ES-I3 (cell line): ENCODE measurements around the gene ASB18.
A peak's percentile ranks its signal among the peaks of the same experiment; 100 is the strongest.

Source experiments
- H3K36me3 ChIP-seq: 2 replicates; pipeline ENCODE4 v1.6.1; 2013; ENCODE audit warnings: mild to moderate bottlenecking, low read length, control low read depth, moderate library complexity; ENCODE audit not compliant: insufficient read depth
- H3K4me1 ChIP-seq: 2 replicates; pipeline ENCODE4 v1.6.1; 2013; ENCODE audit warnings: mild to moderate bottlenecking, control low read depth, low read length; ENCODE audit not compliant: insufficient read depth
- H3K9ac ChIP-seq: 2 replicates; pipeline ENCODE4 v1.6.1; 2013; ENCODE audit warnings: low read depth, mild to moderate bottlenecking, low read length, moderate library complexity
- H3K9me3 ChIP-seq: 2 replicates; pipeline ENCODE4 v1.6.1; 2013; ENCODE audit warnings: mild to moderate bottlenecking, low read length, moderate library complexity; ENCODE audit not compliant: control insufficient read depth, insufficient read depth

Gene ASB18

DNA sequence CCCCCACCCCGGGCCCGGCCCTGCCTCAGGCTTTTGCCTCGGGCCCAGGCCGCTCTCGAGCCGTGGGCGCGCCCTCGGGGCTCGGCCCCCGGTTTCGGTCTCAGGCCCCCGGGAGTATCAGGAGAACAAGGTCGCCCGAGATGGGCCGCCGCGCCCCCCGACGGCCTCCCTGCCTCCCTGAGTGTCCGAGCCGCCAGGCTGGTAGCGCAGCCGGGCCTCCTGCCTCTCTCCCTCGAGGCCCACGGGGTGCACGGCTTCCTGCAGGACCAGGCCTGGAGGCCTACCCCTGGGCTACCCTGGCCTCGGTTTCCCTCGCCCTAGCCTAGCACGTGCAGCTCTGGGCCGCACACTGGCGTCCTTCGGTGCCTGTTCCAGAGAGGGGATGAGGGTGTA, 104.4 kb downstream of the ASB18 start:
- Histone ChIP-seq H3K9me3 (no peaks in the 10 kb centered on the region), H3K4me1 (peaks cover 24% of the 10 kb centered on the region), H3K9ac (no peak overlapping the region), H3K36me3 (no peaks in the 10 kb centered on the region)

DNA sequence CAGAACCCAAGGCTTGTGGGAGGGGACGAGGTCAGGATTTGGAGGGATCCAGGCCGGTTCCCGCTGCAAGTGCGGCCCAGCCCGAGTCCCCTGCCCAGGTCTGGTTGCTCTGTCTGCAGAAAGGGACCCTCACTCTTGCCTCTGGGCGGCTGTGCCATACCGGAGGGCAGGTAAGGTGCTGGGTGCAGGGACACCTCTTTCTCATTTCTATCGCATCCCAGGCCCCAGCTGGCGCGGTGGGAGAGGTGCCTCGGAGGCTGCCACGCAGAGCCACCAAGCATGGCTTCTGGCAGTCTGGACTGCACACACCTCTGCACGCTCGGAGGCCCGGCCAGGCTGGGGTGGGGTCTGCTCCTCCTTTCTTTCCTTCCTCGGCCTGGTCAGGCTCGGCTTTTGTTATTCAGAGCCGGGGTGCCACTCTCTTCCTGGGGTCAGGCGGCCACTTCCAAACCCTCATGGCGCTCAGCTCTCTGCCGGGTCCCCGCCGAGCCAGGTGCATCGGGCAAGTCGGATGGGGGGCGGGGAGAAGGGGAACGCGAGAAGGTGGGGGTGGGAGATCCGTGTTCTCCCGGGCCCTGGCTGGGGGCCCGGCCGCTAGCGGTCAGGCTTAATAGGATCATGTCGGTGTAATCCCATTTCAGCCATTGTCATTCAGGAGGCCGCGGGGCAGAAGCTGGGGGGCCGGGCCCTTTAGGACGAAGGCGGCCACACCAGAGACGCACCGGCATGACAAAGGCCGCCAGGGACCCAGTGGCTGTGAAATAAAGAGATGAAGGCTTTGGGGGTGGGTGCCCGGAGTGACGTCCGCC, 105.0 kb downstream of the ASB18 start:
- Histone ChIP-seq H3K9ac (peak overlapping the region; percentile 19; the same call in 1 of the 2 replicates), H3K9me3 (no peaks in the 10 kb centered on the region), H3K4me1 (peaks cover 24% of the 10 kb centered on the region), H3K36me3 (no peaks in the 10 kb centered on the region)

DNA sequence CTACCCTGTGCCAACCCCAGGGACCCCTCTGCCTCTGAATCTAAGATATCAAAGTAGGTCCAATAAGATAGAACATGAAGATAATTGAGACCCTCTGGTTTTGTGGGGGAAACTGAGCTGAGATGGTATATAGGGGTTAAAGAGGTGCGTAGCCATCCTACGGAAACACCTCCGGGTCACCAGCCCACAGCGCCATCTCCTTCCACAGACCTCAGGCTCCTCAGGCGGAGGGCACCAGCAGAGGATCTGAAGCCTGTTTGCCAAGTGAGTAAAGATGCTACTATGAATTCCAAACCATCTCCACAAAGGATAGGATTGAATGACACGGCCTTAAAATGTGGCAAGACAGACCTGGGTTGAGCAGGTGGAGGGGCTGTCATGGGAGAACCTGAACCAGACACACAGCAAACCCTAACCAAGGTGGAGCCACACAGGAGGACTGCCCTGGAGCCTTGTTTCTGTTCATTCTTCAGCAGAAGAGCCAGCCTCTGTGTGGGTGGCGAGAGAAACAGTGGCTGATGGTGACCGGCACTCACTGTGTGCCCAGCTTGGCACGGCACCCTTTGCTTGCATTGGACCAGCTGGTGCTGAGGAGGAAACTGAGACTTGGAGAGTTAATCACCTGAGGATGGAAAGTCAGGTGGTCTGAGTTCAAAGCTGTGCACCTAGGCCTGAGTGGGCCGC, 106.2 kb downstream of the ASB18 start:
- Histone ChIP-seq H3K36me3 (no peaks in the 10 kb centered on the region), H3K4me1 (peaks cover 24% of the 10 kb centered on the region), H3K9ac (no peak overlapping the region), H3K9me3 (no peaks in the 10 kb centered on the region)

DNA sequence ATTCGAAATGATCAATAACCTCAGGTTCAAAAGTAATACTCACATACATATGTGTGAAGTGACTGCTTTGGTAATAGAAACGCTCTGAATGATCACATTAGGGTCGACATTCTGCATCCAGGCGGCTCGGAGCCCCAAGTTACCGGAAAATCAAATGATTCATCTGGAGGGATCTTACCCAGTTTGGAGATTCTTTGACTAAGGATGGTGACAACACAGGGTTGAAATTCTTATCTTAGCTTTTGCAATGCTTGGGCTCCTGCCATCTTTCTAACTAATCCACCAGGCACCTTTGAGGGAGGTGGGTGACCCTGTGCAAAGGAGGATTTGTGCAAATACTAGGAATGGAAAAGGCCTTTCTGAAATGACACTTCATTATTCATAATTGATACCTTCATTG, 106.8 kb downstream of the ASB18 start:
- Histone ChIP-seq H3K9ac (no peak overlapping the region), H3K36me3 (no peaks in the 10 kb centered on the region), H3K9me3 (no peaks in the 10 kb centered on the region; the same call in 1 of the 2 replicates), H3K4me1 (peaks cover 23% of the 10 kb centered on the region)

DNA sequence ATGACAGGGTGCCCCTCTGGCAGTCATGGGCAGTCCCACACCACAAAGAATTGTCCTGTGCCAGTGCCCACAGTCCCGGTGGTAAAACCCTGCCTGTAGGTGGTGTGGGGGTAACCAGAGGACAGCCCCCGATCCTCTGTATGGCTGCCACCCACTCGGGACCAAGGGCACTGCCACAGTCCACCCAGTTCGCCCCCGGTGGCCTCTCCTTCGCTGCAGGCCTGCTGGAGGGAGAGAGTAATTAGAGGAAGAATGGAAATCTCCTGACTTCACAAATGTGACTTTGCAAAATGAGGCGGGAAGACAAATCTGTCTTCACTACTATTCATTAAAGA, 107.4 kb downstream of the ASB18 start:
- Histone ChIP-seq H3K36me3 (no peaks in the 10 kb centered on the region), H3K9ac (no peak overlapping the region), H3K9me3 (no peaks in the 10 kb centered on the region; the same call in 1 of the 2 replicates), H3K4me1 (peaks cover 18% of the 10 kb centered on the region)

DNA sequence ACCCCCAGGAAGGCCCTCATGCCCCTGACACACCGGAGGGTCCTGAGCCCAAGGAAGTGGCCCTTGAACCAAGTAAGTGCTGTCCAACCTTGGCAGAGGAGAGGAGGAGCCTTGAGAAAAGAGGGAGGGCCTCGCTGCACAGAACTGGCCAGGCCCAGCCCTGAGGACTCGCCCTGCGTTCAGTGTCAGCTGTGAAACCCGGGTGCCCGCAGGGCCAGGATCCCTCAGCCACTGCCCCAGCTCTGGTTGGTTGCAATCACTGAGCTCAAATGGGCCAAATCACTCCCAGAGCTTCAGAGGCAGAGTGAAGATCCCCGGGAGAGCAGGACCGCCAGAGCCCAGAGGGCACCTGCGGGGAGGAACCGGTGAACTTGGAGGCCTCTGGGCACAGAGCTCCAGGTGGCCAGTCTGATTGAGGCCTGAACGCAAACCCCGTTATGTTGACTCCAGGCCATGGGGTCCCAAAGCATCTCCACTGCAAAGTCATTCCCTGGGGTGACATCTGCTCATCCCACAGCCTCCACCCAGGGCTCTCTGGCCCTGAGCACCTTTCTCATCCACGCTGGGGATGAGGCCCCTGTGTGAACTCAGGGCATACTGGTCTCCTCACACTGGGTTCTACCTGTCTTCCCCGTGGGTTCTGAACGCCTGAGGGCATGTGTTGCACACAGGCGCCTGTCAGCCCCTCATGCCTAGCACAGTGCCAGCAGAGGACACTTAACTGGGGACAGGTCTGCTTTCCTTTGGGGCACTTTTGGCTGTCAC, 107.9 kb downstream of the ASB18 start:
- Histone ChIP-seq H3K9ac (no peak overlapping the region), H3K9me3 (no peaks in the 10 kb centered on the region; the same call in 1 of the 2 replicates), H3K4me1 (peaks cover 12% of the 10 kb centered on the region), H3K36me3 (no peaks in the 10 kb centered on the region)

DNA sequence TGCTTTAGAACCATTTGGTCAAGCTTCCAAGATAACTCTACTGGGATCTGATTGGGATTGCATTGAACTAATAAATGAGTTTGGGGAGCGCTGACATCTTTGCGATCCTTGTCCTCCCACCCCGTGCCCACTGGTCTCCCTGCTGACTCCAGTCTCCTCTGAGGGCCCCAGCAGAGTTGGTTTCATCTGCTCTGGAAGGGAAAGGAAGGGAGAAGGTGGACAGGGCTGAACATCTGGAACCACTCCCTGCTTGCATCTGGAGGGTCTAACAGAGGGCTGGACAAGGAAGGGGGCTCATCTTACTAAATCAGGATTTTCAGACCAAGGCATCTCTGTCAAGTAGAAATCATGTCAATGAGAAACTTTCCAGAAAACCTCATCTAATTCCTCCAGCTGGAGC, 108.8 kb downstream of the ASB18 start:
- H3K36me3 ChIP-seq, result no peaks in the 10 kb centered on the region
- no peak overlapping the region for H3K9ac ChIP-seq
- no peaks in the 10 kb centered on the region; the same call in 1 of the 2 replicates for H3K9me3 ChIP-seq
- H3K4me1 ChIP-seq, result peaks cover 9% of the 10 kb centered on the region

DNA sequence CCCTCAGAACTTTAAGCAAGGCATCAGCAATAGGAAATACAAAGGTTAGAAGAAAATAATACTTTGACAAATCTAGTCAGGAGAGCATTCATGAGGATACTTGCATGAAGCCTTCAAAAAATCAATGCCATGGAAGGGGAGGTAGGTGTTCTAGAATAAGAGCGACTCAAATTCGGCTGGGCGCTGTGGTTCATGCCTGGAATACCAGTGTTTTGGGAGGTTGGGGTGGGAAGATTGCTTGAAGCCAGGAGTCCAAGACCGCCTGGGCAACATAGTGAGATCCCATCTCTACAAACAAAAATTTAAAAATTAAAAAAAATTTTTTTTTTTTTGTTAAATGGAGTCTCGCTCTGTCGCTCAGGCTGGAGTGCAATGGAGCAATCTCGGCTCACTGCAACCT, 117.8 kb downstream of the ASB18 start:
- Histone ChIP-seq H3K9ac (no peak overlapping the region), H3K9me3 (no peaks in the 10 kb centered on the region), H3K4me1 (peaks cover 4% of the 10 kb centered on the region), H3K36me3 (no peaks in the 10 kb centered on the region)

DNA sequence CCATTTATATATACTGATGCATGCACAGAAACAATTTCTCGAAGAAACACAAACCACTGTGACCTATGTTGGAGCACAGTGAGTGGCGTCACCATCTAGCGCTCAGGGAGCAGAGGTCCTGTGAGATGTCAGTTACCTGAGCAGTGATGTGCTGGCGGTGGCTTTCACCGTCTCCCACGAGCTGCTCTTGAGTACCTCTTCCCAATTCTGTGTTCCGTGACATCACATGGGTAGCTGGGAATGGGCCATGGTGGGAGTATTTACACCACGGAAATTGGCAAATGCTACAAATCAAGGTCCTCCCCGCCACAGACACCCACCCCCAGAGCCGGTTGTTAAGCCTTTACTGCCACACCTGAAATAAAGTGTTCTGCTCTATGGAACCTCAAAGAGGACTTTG, 120.4 kb downstream of the ASB18 start:
- no peak overlapping the region for H3K9ac ChIP-seq
- peaks cover 4% of the 10 kb centered on the region for H3K4me1 ChIP-seq
- H3K36me3 ChIP-seq, result no peaks in the 10 kb centered on the region
- no peaks in the 10 kb centered on the region for H3K9me3 ChIP-seq
